Retinal pigment epithelial cell (primary cell): ENCODE results near the gene MPRIP.

Experiments
- DNase-seq: peaks from one replicate; pipeline ENCODE4 v3.0.0-alpha.2; 2010; ENCODE audit warnings: low read depth
- H3K4me3 ChIP-seq: 2 replicates; pipeline ENCODE4 v1.5.1; 2011; ENCODE audit warnings: mild to moderate bottlenecking, low read length, control low read depth, moderate library complexity
- TF ChIP-seq, protein P1 (sequence below): conservative IDR thresholded peaks from 2 replicates; pipeline ENCODE4 v1.5.1; 2011; ENCODE audit warnings: low read depth, low read length, control low read depth, inconsistent platforms

MPRIP gene

DNA sequence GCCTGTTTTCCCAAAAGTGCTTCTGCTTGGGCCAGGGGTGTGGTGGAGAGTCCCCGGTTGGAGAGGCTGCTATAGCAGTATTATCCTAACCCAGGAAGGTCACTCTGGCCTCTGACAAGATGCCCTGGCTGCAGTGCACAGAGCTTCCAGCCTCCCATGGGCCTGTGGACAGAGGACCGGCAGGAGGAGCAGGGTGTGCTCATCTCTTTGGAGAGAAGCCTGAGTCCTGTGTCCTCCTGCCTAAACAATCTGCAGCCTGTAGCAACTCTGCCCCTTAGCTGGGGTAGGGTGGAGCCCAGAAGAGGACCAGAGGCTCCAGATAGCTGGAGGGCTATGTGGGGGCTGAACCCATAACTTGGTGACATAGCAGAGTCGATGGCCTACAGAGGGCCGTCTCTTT, 78.0 kb downstream of the MPRIP start:
- no peak for DNase-seq
- H3K4me3 ChIP-seq, result no peak overlapping the region
- TF ChIP-seq, protein P1, sequence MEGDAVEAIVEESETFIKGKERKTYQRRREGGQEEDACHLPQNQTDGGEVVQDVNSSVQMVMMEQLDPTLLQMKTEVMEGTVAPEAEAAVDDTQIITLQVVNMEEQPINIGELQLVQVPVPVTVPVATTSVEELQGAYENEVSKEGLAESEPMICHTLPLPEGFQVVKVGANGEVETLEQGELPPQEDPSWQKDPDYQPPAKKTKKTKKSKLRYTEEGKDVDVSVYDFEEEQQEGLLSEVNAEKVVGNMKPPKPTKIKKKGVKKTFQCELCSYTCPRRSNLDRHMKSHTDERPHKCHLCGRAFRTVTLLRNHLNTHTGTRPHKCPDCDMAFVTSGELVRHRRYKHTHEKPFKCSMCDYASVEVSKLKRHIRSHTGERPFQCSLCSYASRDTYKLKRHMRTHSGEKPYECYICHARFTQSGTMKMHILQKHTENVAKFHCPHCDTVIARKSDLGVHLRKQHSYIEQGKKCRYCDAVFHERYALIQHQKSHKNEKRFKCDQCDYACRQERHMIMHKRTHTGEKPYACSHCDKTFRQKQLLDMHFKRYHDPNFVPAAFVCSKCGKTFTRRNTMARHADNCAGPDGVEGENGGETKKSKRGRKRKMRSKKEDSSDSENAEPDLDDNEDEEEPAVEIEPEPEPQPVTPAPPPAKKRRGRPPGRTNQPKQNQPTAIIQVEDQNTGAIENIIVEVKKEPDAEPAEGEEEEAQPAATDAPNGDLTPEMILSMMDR, result no peak

DNA sequence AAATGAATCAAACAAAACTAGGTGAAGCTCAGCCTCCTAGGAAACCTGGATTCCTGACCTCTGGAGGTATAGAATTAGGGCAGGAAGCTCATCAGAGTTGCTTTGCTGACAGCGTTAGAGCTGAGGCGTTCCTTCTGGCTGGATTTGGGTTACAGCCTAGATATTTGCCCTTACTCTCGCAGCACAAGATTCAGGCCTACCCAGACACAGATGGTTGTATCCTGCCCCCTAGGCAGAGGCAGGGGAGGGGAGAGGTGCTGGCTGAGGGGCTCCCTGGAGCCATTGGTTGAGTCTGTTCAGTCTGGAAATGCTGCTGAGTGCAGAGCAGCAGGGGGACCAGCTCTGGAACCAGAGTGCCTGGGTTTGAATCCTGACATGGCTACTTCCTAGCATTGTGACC, 78.4 kb downstream of the MPRIP start:
- DNase-seq, result no peak
- no peak overlapping the region for H3K4me3 ChIP-seq
- TF ChIP-seq, protein P1, result no peak

DNA sequence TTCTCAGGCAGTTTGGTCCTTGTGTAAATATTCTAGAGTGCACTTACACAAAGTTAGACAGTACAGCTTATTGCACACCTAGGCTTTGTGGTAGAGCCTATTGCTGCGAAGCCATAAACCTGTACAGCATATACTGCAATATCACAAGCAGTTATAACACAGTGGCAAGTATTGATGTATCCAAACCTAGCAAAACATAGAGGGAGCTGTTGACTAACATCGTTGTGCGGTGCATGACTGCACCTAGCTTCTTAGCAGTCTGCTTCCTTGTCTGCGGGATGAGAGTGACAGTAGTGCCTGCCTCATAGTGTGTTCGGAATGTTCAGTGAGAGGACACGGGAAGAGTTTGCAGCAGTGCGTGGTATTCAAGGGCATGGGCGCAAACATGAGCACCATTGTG, 78.9 kb downstream of the MPRIP start:
- no peak for DNase-seq
- H3K4me3 ChIP-seq, result no peak overlapping the region
- TF ChIP-seq, protein P1, result no peak

DNA sequence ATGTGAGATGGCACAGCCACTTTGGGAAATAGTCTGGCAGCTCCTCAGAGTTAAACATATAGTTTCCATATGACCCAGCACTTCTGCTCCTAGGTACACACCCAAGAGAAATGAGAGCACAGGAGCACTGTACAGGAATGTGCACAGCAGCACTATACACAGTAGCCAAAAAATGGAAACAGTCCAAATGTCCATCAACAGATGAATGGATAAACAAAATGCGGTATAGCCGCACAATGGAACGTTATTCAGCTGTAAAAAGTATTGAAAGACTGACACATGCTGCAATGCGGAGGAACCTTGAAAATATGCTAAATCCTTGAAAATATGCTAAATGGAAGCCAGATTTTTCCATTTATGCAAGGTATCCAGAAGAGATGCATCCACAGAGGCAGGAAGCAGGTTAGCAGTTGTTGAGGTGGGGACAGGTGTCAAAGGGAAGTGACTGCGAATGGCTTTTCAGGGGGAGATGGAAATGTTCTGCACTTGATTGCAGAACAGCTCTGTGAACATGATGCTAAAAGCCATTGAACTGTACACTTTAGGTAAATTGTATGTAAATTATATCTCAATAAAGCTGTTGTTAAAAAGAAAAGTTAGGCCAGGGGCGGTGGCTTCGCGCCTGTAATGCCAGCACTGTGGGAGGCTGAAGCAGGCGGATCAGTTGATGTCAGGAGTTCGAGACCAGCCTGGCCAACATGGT, 80.7 kb downstream of the MPRIP start:
- H3K4me3 ChIP-seq, result no peak overlapping the region
- TF ChIP-seq, protein P1, result no peak
- no peak for DNase-seq

DNA sequence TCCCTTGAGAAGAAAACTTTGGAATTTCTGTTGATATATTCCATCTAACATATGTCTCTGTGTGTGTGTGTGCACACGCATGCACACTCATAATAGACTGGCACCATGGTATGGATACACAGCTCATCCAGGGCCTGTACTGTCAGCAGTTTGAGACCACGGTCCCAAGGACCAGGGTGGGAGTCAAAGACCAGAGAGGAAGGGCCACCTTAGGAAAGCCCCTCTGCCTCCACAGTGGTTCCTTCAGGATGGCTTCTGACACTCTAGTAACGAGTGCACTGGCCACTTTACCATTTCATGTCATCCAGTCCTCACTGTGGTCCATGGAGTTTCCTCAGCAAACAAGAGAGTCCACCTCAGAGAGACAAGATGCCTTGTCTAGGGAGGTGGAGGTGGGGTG, 82.1 kb downstream of the MPRIP start:
- H3K4me3 ChIP-seq, result no peak overlapping the region
- DNase-seq, result no peak
- TF ChIP-seq, protein P1, result no peak

DNA sequence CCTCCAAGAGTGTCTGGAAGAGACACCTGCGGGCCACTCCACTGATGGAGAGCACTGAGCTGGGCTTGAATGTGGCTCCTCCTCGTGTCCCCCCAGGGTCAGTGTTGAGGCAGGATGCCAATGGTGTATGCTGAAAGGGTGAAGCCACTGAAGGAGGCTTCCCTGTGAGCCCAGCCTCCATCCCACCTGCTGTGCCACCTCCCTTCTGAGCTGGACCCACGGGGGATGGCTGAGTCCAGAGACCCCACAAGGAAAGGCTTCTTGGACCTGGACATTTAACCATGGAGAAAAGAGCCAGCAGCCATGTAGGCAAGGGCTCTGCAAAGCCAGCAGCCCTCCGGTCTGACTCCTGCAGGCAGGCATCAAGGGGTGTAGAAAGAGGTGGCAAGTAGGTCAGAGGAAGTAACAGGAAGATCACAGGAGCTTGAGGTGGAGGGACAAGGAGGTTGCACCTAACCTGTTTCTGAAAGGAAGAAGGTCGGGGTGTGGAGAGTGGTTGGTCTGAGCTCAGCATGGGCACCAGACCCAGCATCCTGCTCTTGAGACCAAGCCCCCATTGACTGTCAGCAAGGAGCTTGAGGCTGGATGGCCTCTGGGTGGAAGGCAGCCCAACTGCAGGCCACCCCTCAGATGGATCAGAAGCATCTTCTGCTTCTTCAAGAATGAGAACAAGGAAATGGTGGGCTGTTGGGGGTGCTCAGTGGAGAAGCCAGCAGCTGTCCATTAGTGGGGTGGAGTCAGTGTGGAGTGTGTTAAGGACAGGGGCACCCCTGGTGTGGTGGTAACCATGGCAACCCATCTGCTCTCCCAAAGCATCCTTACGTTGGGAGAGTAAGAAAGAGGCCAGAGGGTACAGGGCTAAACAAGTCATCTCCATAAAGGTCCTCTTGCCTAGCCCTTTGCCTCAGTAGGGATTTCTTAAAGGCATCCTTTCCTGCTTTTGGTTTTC, 83.2 kb downstream of the MPRIP start:
- no peak for DNase-seq
- no peak overlapping the region for H3K4me3 ChIP-seq
- TF ChIP-seq, protein P1, result no peak
